ENCODE results near the gene ANKDD1B. TPM values are rescaled to one million over a fixed set of nuclear protein-coding genes. Genes with fewer than 3 reads are reported as not detected.

ANKDD1B gene
- total RNA-seq, 1 donor from 2014 or later: 0.48 TPM

GRCh38 chr5:75653521-75653920 lies 42.3 kb downstream of the ANKDD1B start:
- Mint-ChIP-seq H3K27ac (no peak overlapping the region), H3K27me3 (ENCODE audit: low read depth) (no peaks in the 10 kb centered on the region), H3K36me3 (ENCODE audit: low read depth) (no peaks in the 10 kb centered on the region), H3K4me1 (ENCODE audit: low read depth) (peaks cover 3% of the 10 kb centered on the region), H3K9me3 (peaks cover under 1% of the 10 kb centered on the region), H3K4me3 (ENCODE audit: low read depth) (no peak overlapping the region)
- intact Hi-C loops (cut with micrococcal nuclease): no loop called here
- DNase-seq (ENCODE audit: low spot score): no peak

- Mint-ChIP-seq H3K27me3 (ENCODE audit: low read depth) (no peaks in the 10 kb centered on the region), H3K4me3 (ENCODE audit: low read depth) (no peak overlapping the region), H3K36me3 (ENCODE audit: low read depth) (no peaks in the 10 kb centered on the region), H3K9me3 (no peaks in the 10 kb centered on the region), H3K4me1 (ENCODE audit: low read depth) (peaks cover 2% of the 10 kb centered on the region), H3K27ac (no peak overlapping the region)
- no peak for DNase-seq (ENCODE audit: low spot score)
- intact Hi-C loops (cut with micrococcal nuclease): no loop called here
Measured at GRCh38 chr5:75654693-75655295, 43.5 kb downstream of the ANKDD1B start.

GRCh38 chr5:75656311-75657003 lies 45.2 kb downstream of the ANKDD1B start:
- intact Hi-C loops (cut with micrococcal nuclease): no loop called here

GRCh38 chr5:75659791-75660450 lies 48.7 kb downstream of the ANKDD1B start:
- intact Hi-C loops (cut with micrococcal nuclease): no loop called here
- no peak for DNase-seq (ENCODE audit: low spot score)
- Mint-ChIP-seq H3K27me3 (ENCODE audit: low read depth) (no peaks in the 10 kb centered on the region), H3K36me3 (ENCODE audit: low read depth) (no peaks in the 10 kb centered on the region), H3K4me3 (ENCODE audit: low read depth) (no peak overlapping the region), H3K27ac (no peak overlapping the region), H3K4me1 (ENCODE audit: low read depth) (peaks cover 6% of the 10 kb centered on the region), H3K9me3 (no peaks in the 10 kb centered on the region)

More at GRCh38 chr5:75656311-75657003, 45.2 kb downstream of the ANKDD1B start:
- no peak for DNase-seq (ENCODE audit: low spot score)
- H3K36me3 Mint-ChIP-seq (ENCODE audit: low read depth): no peaks in the 10 kb centered on the region
- H3K27ac Mint-ChIP-seq: no peak overlapping the region
- H3K9me3 Mint-ChIP-seq: no peaks in the 10 kb centered on the region
- no peak overlapping the region for H3K4me3 Mint-ChIP-seq (ENCODE audit: low read depth)
- peaks cover 6% of the 10 kb centered on the region for H3K4me1 Mint-ChIP-seq (ENCODE audit: low read depth)
- no peaks in the 10 kb centered on the region for H3K27me3 Mint-ChIP-seq (ENCODE audit: low read depth)

- no peak for DNase-seq (ENCODE audit: low spot score)
- Mint-ChIP-seq H3K36me3 (ENCODE audit: low read depth) (no peaks in the 10 kb centered on the region), H3K27me3 (ENCODE audit: low read depth) (no peaks in the 10 kb centered on the region), H3K4me3 (ENCODE audit: low read depth) (no peak overlapping the region), H3K9me3 (no peaks in the 10 kb centered on the region), H3K27ac (no peak overlapping the region), H3K4me1 (ENCODE audit: low read depth) (peaks cover 9% of the 10 kb centered on the region)
- intact Hi-C loops (cut with micrococcal nuclease): no loop called here
Measured at GRCh38 chr5:75660678-75661465, 49.6 kb downstream of the ANKDD1B start.

- no peaks in the 10 kb centered on the region for H3K9me3 Mint-ChIP-seq
- intact Hi-C loops (cut with micrococcal nuclease): no loop called here
- H3K4me3 Mint-ChIP-seq (ENCODE audit: low read depth): no peak overlapping the region
- H3K27ac Mint-ChIP-seq: no peak overlapping the region
- no peaks in the 10 kb centered on the region for H3K27me3 Mint-ChIP-seq (ENCODE audit: low read depth)
- DNase-seq (ENCODE audit: low spot score): no peak
- no peaks in the 10 kb centered on the region for H3K36me3 Mint-ChIP-seq (ENCODE audit: low read depth)
- H3K4me1 Mint-ChIP-seq (ENCODE audit: low read depth): peaks cover 18% of the 10 kb centered on the region
Measured at GRCh38 chr5:75662061-75662460, 50.8 kb downstream of the ANKDD1B start.

- H3K4me1 Mint-ChIP-seq (ENCODE audit: low read depth): peaks cover 27% of the 10 kb centered on the region
- H3K4me3 Mint-ChIP-seq (ENCODE audit: low read depth): no peak overlapping the region
- DNase-seq (ENCODE audit: low spot score): no peak
- H3K27me3 Mint-ChIP-seq (ENCODE audit: low read depth): no peaks in the 10 kb centered on the region
- no peak overlapping the region for H3K27ac Mint-ChIP-seq
- no peaks in the 10 kb centered on the region for H3K36me3 Mint-ChIP-seq (ENCODE audit: low read depth)
- H3K9me3 Mint-ChIP-seq: no peaks in the 10 kb centered on the region
- intact Hi-C loops (cut with micrococcal nuclease): no loop called here
Measured at GRCh38 chr5:75663579-75664284, 52.5 kb downstream of the ANKDD1B start.

- DNase-seq (ENCODE audit: low spot score): no peak
- H3K9me3 Mint-ChIP-seq: no peaks in the 10 kb centered on the region
- peaks cover 37% of the 10 kb centered on the region for H3K4me1 Mint-ChIP-seq (ENCODE audit: low read depth)
- no peak overlapping the region for H3K27ac Mint-ChIP-seq
- no peaks in the 10 kb centered on the region for H3K27me3 Mint-ChIP-seq (ENCODE audit: low read depth)
- no peaks in the 10 kb centered on the region for H3K36me3 Mint-ChIP-seq (ENCODE audit: low read depth)
- intact Hi-C loops (cut with micrococcal nuclease): loop anchor here (5.0 kb wide), 3 partner anchors 428 to 1088 kb away; partner anchors contain the start of genes ANKRD31 and GCNT4
- no peak overlapping the region for H3K4me3 Mint-ChIP-seq (ENCODE audit: low read depth)
Measured at GRCh38 chr5:75664979-75665378, 53.7 kb downstream of the ANKDD1B start.

GRCh38 chr5:75666801-75667200 lies 55.5 kb downstream of the ANKDD1B start:
- no peak for DNase-seq (ENCODE audit: low spot score)
- Mint-ChIP-seq H3K4me1 (ENCODE audit: low read depth) (peaks cover 48% of the 10 kb centered on the region), H3K36me3 (ENCODE audit: low read depth) (peaks cover 9% of the 10 kb centered on the region), H3K9me3 (no peaks in the 10 kb centered on the region), H3K27ac (no peak overlapping the region), H3K27me3 (ENCODE audit: low read depth) (no peaks in the 10 kb centered on the region), H3K4me3 (ENCODE audit: low read depth) (no peak overlapping the region)
- intact Hi-C loops (cut with micrococcal nuclease): loop anchor here (5.0 kb wide), 3 partner anchors 430 to 1090 kb away; partner anchors contain the start of genes ANKRD31 and GCNT4

- DNase-seq (ENCODE audit: low spot score): no peak
- Mint-ChIP-seq H3K27me3 (ENCODE audit: low read depth) (no peaks in the 10 kb centered on the region), H3K27ac (no peak overlapping the region), H3K4me1 (ENCODE audit: low read depth) (peaks cover 52% of the 10 kb centered on the region), H3K9me3 (no peaks in the 10 kb centered on the region), H3K4me3 (ENCODE audit: low read depth) (no peak overlapping the region), H3K36me3 (ENCODE audit: low read depth) (peaks cover 17% of the 10 kb centered on the region)
- intact Hi-C loops (cut with micrococcal nuclease): loop anchor here (5.0 kb wide), 3 partner anchors 430 to 1090 kb away; partner anchors contain the start of genes ANKRD31 and GCNT4
Measured at GRCh38 chr5:75667586-75667985, 56.3 kb downstream of the ANKDD1B start.

- Mint-ChIP-seq H3K27me3 (ENCODE audit: low read depth) (no peaks in the 10 kb centered on the region), H3K9me3 (no peaks in the 10 kb centered on the region), H3K27ac (peak overlapping the region; percentile 92), H3K36me3 (ENCODE audit: low read depth) (peaks cover 23% of the 10 kb centered on the region), H3K4me3 (ENCODE audit: low read depth) (no peak overlapping the region), H3K4me1 (ENCODE audit: low read depth) (peaks cover 54% of the 10 kb centered on the region)
- intact Hi-C loops (cut with micrococcal nuclease): loop anchor here (2.0 to 5.0 kb wide), 4 partner anchors 332 to 1091 kb away; partner anchors contain the start of genes ANKRD31, GCNT4 and HMGCR
- DNase-seq (ENCODE audit: low spot score): no peak
Measured at GRCh38 chr5:75668445-75668844, 57.2 kb downstream of the ANKDD1B start.

All from activated T-helper 2 cell treated with anti-CD3 and anti-CD28 coated beads, Interferon-gamma antibody, Interleukin-2, Interleukin-4, amounts not matched to agents 10 μg/mL and 5 μg/mL and 100 μg/mL, durations not matched to agents 14 hours and 24 hours and 36 hours (primary cell).